Neural cell (in vitro differentiated cells): ENCODE measurements around the gene POMP.

Experiments
- RAD21 ChIP-seq: fragments of 450-650 bp; conservative IDR thresholded peaks from 2 replicates; pipeline ENCODE4 v1.6.1; 2014; ENCODE audit warnings: antibody characterized with exemption, mild to moderate bottlenecking, moderate library complexity
- TF ChIP-seq, protein P1 (sequence below): fragments of 450-650 bp; IDR thresholded peaks from 2 replicates; pipeline ENCODE4 v1.5.1; 2014; ENCODE audit warnings: antibody characterized with exemption, mild to moderate bottlenecking, moderate library complexity; ENCODE audit not compliant: poor library complexity, severe bottlenecking
- TF ChIP-seq, protein P2 (sequence below): IDR thresholded peaks from 2 replicates; pipeline ENCODE4 v1.6.1; 2012; ENCODE audit warnings: borderline replicate concordance

DNA sequence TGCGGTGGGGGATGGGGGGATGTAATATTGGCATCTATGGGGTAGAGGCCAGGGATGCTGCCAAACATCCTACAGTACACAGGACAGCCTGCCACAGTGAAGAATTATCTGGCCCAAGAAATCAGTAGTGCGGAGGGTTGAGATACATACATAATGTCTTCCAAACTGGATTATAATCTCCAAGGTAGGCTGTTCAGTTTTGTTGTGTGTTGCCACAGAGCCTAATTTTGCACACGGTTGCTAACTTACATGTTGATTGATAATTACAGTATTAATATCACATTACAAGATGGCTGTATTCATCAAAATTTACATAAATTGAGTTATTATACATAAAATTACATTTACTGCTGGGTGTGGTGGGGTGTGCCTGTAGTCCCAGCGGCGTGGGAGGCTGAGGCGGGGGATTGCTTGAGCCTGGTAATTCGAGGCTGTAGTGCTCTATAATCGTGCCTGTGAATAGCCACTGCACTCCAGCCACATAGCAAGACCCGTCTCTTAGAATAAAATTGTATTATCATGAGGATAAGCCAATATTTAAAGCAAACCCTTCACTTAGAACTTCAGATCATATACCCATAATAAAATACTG, 8.1 kb downstream of the POMP start:
- TF ChIP-seq, protein P1, sequence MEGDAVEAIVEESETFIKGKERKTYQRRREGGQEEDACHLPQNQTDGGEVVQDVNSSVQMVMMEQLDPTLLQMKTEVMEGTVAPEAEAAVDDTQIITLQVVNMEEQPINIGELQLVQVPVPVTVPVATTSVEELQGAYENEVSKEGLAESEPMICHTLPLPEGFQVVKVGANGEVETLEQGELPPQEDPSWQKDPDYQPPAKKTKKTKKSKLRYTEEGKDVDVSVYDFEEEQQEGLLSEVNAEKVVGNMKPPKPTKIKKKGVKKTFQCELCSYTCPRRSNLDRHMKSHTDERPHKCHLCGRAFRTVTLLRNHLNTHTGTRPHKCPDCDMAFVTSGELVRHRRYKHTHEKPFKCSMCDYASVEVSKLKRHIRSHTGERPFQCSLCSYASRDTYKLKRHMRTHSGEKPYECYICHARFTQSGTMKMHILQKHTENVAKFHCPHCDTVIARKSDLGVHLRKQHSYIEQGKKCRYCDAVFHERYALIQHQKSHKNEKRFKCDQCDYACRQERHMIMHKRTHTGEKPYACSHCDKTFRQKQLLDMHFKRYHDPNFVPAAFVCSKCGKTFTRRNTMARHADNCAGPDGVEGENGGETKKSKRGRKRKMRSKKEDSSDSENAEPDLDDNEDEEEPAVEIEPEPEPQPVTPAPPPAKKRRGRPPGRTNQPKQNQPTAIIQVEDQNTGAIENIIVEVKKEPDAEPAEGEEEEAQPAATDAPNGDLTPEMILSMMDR = no peak
- TF ChIP-seq, protein P2, sequence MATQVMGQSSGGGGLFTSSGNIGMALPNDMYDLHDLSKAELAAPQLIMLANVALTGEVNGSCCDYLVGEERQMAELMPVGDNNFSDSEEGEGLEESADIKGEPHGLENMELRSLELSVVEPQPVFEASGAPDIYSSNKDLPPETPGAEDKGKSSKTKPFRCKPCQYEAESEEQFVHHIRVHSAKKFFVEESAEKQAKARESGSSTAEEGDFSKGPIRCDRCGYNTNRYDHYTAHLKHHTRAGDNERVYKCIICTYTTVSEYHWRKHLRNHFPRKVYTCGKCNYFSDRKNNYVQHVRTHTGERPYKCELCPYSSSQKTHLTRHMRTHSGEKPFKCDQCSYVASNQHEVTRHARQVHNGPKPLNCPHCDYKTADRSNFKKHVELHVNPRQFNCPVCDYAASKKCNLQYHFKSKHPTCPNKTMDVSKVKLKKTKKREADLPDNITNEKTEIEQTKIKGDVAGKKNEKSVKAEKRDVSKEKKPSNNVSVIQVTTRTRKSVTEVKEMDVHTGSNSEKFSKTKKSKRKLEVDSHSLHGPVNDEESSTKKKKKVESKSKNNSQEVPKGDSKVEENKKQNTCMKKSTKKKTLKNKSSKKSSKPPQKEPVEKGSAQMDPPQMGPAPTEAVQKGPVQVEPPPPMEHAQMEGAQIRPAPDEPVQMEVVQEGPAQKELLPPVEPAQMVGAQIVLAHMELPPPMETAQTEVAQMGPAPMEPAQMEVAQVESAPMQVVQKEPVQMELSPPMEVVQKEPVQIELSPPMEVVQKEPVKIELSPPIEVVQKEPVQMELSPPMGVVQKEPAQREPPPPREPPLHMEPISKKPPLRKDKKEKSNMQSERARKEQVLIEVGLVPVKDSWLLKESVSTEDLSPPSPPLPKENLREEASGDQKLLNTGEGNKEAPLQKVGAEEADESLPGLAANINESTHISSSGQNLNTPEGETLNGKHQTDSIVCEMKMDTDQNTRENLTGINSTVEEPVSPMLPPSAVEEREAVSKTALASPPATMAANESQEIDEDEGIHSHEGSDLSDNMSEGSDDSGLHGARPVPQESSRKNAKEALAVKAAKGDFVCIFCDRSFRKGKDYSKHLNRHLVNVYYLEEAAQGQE = no peak
- TF ChIP-seq RAD21 = no peak
